ENCODE data around the gene XYLT1. TPM values are rescaled to one million over a fixed set of nuclear protein-coding genes. Genes with fewer than 3 reads are reported as not detected.

XYLT1 gene
- total and polyA plus RNA-seq, 10 of the 15 experiments (the other 5 are each of a cell fraction or from before 2014, with no cell fraction given), result 0.88 to 14.8 (median 5.8) TPM

- Histone ChIP-seq H3K9me3 (replicated peaks; ENCODE audit: control insufficient read depth, insufficient read depth, low read length) (no peaks in the 10 kb centered on the region), H3K4me1 (ENCODE audit: control insufficient read depth, insufficient read depth, low read length) (peaks cover 33% of the 10 kb centered on the region), H3K27ac (ENCODE audit: control insufficient read depth, insufficient read depth) (no peak overlapping the region), H3K9ac (ENCODE audit: control insufficient read depth, insufficient read depth, low read length) (no peak overlapping the region), H3K4me2 (ENCODE audit: control insufficient read depth, insufficient read depth) (peak overlapping the region; percentile 41; the same call in 1 of the 2 replicates), H3K79me2 (ENCODE audit: control insufficient read depth, insufficient read depth, low read length) (no peaks in the 10 kb centered on the region), H2AFZ (ENCODE audit: control insufficient read depth, low read depth, low read length) (no peak overlapping the region), H3K36me3 (ENCODE audit: control insufficient read depth in 2 of 2, insufficient read depth in 2 of 2, low read length in 1 of 2) (no peaks in the 10 kb centered on the region; a peak in 1 of 4 replicates), H3K27me3 (replicated peaks in 1 of 2; ENCODE audit: control insufficient read depth in 2 of 2, insufficient read depth in 2 of 2, low read length in 1 of 2) (no peaks in the 10 kb centered on the region), H3K4me3 (no peak overlapping the region), H4K20me1 (ENCODE audit: control insufficient read depth, insufficient read depth) (no peaks in the 10 kb centered on the region)
- intact Hi-C loops (cut with micrococcal nuclease; ENCODE audit: unreplicated experiment), result no loop called here
- FAIRE-seq (peak; percentile 69), DNase-seq (ENCODE audit: low read depth, low spot score) (no peak), ATAC-seq (no peak)
- no peak for TF ChIP-seq TCF12 (IDR thresholded peaks at IDR 0.05; ENCODE audit: low read depth, low read length)
- 0 out of 2 replicates have a peak, but pooled peaks have one; percentile 20 for TF ChIP-seq JUNB (IDR thresholded peaks at IDR 0.05)
- TF ChIP-seq EED (IDR thresholded peaks at IDR 0.05; ENCODE audit: low read depth), result peak; percentile 63
- TF ChIP-seq TARDBP (IDR thresholded peaks at IDR 0.05; ENCODE audit: borderline replicate concordance), result no peak
- no peak for TF ChIP-seq BMI1 (IDR thresholded peaks at IDR 0.05; ENCODE audit: borderline replicate concordance)
- TF ChIP-seq ZBTB40 (IDR thresholded peaks at IDR 0.05; ENCODE audit: borderline replicate concordance), result no peak
- TF ChIP-seq NR2F1 (conservative IDR thresholded peaks at IDR 0.05), result no peak
- TF ChIP-seq STAT3 (IDR thresholded peaks at IDR 0.05; ENCODE audit: low read depth, low read length), result no peak
- TF ChIP-seq NFIC (IDR thresholded peaks at IDR 0.05; ENCODE audit: low read depth, low read length), result peak; percentile 51; the same call in 1 of the 2 replicates
- peak; percentile 79 for TF ChIP-seq RUNX3 (IDR thresholded peaks at IDR 0.05; ENCODE audit: low read length)
- no peak for TF ChIP-seq E2F8 (IDR thresholded peaks at IDR 0.05; ENCODE audit: low read depth, partially characterized antibody)
- 21% methylated on average over 3 of the region's 3 CpGs for WGBS (ENCODE audit: insufficient coverage, insufficient replicate concordance, low lambda C conversion rate, missing lambda C conversion rate)
- SMC1A ChIA-PET (ENCODE audit: uncharacterized antibody, unreplicated experiment), result interaction anchor here (0.6 to 5.9 kb wide), 17 partner anchors 8 to 520 kb away, joined by 3 to 59 read pairs (median 4); no protein-coding TSS in a partner anchor
- CTCF ChIA-PET, result interaction anchor here (0.5 to 4.7 kb wide), 3 partner anchors 35 to 186 kb away, joined by 3 to 28 read pairs (median 4); no protein-coding TSS in a partner anchor
- POLR2A ChIA-PET, result interaction anchor here (1.4 kb wide), 1 partner anchor 10 kb away, joined by 3 read pairs; no protein-coding TSS in a partner anchor
- BruUV-seq (replicated peaks), result no TSS peak
- RAD21 ChIA-PET (ENCODE audit: unreplicated experiment), result interaction anchor here (1.0 to 2.1 kb wide), 4 partner anchors 23 to 87 kb away, joined by 3 to 5 read pairs (median 5); no protein-coding TSS in a partner anchor
- in situ Hi-C loops (cut with MboI), result no loop called here
Measured at GRCh38 chr16:17380613-17381012, 90.1 kb downstream of the XYLT1 start.

All from GM12878 (cell line).